Mesothelial cell of epicardium (in vitro differentiated cells): ENCODE data around the gene NOS1AP. TPM values are rescaled to one million over a fixed set of nuclear protein-coding genes. Genes with fewer than 3 reads are reported as not detected.

ENCODE experiments used
- DNase-seq, 2 experiments: peaks; one replicate each; pipeline ENCODE4 v3.0.0; 2021; ENCODE audit warnings: low spot score in 2 of 2; ENCODE audit not compliant: unreplicated experiment in 2 of 2
- H3K27ac Mint-ChIP-seq: 2 replicates; pipeline ENCODE4 v1.8.0; 2021; ENCODE audit warnings: mixed read lengths
- H3K27me3 Mint-ChIP-seq: 2 replicates; pipeline ENCODE4 v1.8.0; 2021; ENCODE audit warnings: low read depth, mixed read lengths
- H3K36me3 Mint-ChIP-seq: 2 replicates; pipeline ENCODE4 v1.8.0; 2021; ENCODE audit warnings: mixed read lengths
- H3K4me1 Mint-ChIP-seq: 2 replicates; pipeline ENCODE4 v1.8.0; 2021; ENCODE audit warnings: mixed read lengths
- H3K4me3 Mint-ChIP-seq: 2 replicates; pipeline ENCODE4 v1.8.0; 2021; ENCODE audit warnings: mild to moderate bottlenecking, moderate library complexity, mixed read lengths
- H3K9me3 Mint-ChIP-seq: 2 replicates; pipeline ENCODE4 v1.8.0; 2021; ENCODE audit warnings: mixed read lengths
- CTCF ChIP-seq: fragments of 200-600 bp; sonication (generic); IDR thresholded peaks from one replicate; pipeline ENCODE4 v1.5.0; 2021; ENCODE audit warnings: antibody characterized with exemption; ENCODE audit not compliant: unreplicated experiment
- total RNA-seq: library from RNA; stranded (reverse); gene quantifications from 3 replicates; pipeline ENCODE4 v1.2.1, GENCODE V29; 2021

The NOS1AP gene
- total RNA-seq, 1 donor from 2014 or later, result 4.4 TPM

- Mint-ChIP-seq H3K9me3 (no peaks in the 10 kb centered on the region), H3K36me3 (no peaks in the 10 kb centered on the region), H3K4me1 (peaks cover 3% of the 10 kb centered on the region), H3K27ac (no peak overlapping the region), H3K27me3 (no peaks in the 10 kb centered on the region), H3K4me3 (no peak overlapping the region)
- DNase-seq, result no peak
- TF ChIP-seq CTCF, result no peak
Measured at GRCh38 chr1:162230096-162230495, 160.6 kb downstream of the NOS1AP start.

GRCh38 chr1:162230517-162230916 lies 161.0 kb downstream of the NOS1AP start:
- no peak for TF ChIP-seq CTCF
- Mint-ChIP-seq H3K4me1 (peaks cover 3% of the 10 kb centered on the region), H3K36me3 (no peaks in the 10 kb centered on the region), H3K9me3 (no peaks in the 10 kb centered on the region), H3K4me3 (no peak overlapping the region), H3K27ac (no peak overlapping the region), H3K27me3 (no peaks in the 10 kb centered on the region)
- DNase-seq, result no peak

DNA sequence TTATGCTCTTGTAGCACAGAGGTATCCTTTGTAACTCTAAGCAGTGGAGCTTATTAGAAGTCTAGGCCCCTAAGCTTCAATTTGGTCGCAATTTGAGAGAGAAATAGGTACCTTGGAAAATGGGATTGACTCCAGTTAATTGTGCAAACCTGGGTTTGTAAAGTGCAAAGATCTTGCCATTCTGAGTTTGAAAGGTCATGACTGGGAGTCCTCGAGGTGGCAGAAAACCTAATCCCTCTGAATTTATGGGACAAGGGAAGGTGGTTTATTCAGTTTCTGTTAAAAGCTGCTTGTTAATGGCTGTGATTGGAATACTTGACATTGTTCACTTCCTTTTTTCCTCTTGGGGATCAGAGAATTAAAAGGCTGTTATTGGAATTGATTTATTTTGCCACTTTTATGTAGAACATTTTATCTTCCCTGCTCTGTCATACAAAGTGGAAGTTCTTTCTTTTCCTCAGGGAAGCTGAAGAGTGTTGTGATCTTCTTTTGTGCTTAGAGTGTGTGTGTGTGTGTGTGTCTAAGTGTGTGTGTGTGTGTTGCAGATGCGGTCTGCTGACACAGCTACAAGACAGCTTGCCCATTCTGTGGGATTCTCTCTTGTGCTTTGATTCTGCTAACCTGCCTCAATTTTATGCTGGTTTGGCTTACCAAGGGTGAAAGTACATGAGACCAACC lies 162.7 kb downstream of the NOS1AP start:
- Mint-ChIP-seq H3K27me3 (no peaks in the 10 kb centered on the region), H3K4me3 (no peak overlapping the region), H3K4me1 (peaks cover 9% of the 10 kb centered on the region), H3K27ac (no peak overlapping the region), H3K36me3 (no peaks in the 10 kb centered on the region), H3K9me3 (no peaks in the 10 kb centered on the region)
- TF ChIP-seq CTCF, result no peak
- DNase-seq, result no peak

DNA sequence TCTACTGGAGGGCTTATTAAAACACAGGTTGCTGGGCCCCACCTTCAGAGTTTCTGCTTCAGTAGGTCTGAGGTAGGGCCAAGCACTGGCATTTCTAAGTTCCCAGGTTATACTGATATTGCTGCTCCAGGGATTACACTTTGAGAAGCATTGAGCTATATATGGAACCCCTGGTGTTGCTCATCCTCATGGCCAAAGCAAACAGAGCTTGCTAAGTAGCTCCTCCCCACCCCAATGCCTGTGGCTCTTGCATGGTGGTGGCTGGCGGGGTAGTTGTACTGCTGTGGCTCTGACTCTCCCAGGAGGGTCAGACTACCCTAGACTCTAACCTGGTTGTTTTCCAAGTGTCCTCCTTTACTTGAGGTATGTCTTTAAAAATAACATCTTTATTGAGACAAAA lies 163.6 kb downstream of the NOS1AP start:
- no peak overlapping the region for H3K27ac Mint-ChIP-seq
- H3K27me3 Mint-ChIP-seq, result no peaks in the 10 kb centered on the region
- H3K9me3 Mint-ChIP-seq, result no peaks in the 10 kb centered on the region
- no peak overlapping the region for H3K4me3 Mint-ChIP-seq
- DNase-seq, result no peak
- peaks cover 9% of the 10 kb centered on the region for H3K4me1 Mint-ChIP-seq
- no peaks in the 10 kb centered on the region for H3K36me3 Mint-ChIP-seq
- TF ChIP-seq CTCF, result no peak

DNA sequence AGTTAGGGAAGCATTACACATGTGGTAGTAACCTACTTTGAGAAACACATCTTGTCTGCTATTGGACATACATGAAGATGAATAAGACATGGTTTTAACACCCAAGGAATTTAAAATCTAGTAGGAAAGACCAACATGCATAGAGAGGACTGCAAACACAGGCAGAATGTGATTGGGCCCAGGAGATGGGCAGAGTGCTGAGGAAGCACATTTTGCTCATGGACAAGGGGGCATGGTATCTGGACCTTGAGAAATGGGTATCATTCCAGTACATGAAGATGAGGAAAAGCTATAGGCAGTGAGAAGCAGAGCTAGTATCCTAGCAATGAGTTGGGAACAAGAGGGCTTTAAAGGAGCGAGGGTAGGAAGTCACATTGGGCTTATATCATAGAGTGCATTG lies 164.4 kb downstream of the NOS1AP start:
- H3K27me3 Mint-ChIP-seq, result no peaks in the 10 kb centered on the region
- no peaks in the 10 kb centered on the region for H3K9me3 Mint-ChIP-seq
- peaks cover 9% of the 10 kb centered on the region for H3K4me1 Mint-ChIP-seq
- no peak for DNase-seq
- no peak for TF ChIP-seq CTCF
- H3K27ac Mint-ChIP-seq, result no peak overlapping the region
- no peaks in the 10 kb centered on the region for H3K36me3 Mint-ChIP-seq
- H3K4me3 Mint-ChIP-seq, result no peak overlapping the region

DNA sequence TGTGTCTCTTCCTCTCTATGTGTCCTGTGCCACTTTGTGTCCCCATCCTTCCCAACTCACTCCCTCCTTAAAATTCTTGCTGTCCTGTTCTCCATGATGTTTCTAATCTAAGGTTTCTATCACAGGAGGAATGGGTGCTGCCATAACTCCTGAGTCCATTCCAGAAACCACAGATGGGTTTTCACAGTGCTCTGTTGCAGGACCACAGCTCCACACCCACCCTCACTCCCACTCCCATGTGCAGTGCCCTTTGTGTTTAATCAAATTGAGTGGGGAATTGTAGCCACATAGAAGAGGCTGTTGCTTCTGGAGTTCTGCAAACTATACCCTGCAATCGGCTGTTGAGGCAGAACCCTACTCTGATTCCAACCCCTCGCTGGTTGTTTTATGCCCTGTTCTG lies 165.1 kb downstream of the NOS1AP start:
- H3K36me3 Mint-ChIP-seq, result no peaks in the 10 kb centered on the region
- peaks cover 9% of the 10 kb centered on the region for H3K4me1 Mint-ChIP-seq
- TF ChIP-seq CTCF, result no peak
- no peak overlapping the region for H3K27ac Mint-ChIP-seq
- no peak for DNase-seq
- no peaks in the 10 kb centered on the region for H3K27me3 Mint-ChIP-seq
- H3K4me3 Mint-ChIP-seq, result no peak overlapping the region
- no peaks in the 10 kb centered on the region for H3K9me3 Mint-ChIP-seq
